Frontal cortex (tissue), 4 donors: Measurements from ENCODE around the gene NEUROD4. TPM values are rescaled to one million over a fixed set of nuclear protein-coding genes. Genes with fewer than 3 reads are reported as not detected.

Experiments
- DNase-seq, 2 donors: peaks; one replicate each; pipeline ENCODE4 v3.0.0; 2012; ENCODE audit warnings: low spot score in 2 of 2
- FAIRE-seq: peaks from 2 replicates; lab custom pipeline; 2012; peaks lifted over from hg19 to GRCh38; lab: Jason Lieb, UNC
- total RNA-seq: library from RNA; depleted of rRNA; stranded (reverse); fragments of >200 nt; gene quantifications from one replicate; pipeline ENCODE4 v1.2.3, GENCODE V29; 2014
- donor health status: control.
- donor health status: control.
- donor health status: control.

NEUROD4 gene
- total RNA-seq, 1 donor from 2014 or later, result 2.9 TPM

GRCh38 chr12:55051197-55051947 is 31.6 kb downstream of the NEUROD4 start:
- DNase-seq (no peak), FAIRE-seq (no peak)

- DNase-seq, result no peak
- FAIRE-seq, result no peak
Observed at GRCh38 chr12:55057481-55057880, 37.7 kb downstream of the NEUROD4 start.

GRCh38 chr12:55058082-55058481 is 38.3 kb downstream of the NEUROD4 start:
- DNase-seq (no peak), FAIRE-seq (no peak)

- FAIRE-seq (no peak), DNase-seq (no peak)
Observed at GRCh38 chr12:55058776-55059175, 39.0 kb downstream of the NEUROD4 start.

DNA sequence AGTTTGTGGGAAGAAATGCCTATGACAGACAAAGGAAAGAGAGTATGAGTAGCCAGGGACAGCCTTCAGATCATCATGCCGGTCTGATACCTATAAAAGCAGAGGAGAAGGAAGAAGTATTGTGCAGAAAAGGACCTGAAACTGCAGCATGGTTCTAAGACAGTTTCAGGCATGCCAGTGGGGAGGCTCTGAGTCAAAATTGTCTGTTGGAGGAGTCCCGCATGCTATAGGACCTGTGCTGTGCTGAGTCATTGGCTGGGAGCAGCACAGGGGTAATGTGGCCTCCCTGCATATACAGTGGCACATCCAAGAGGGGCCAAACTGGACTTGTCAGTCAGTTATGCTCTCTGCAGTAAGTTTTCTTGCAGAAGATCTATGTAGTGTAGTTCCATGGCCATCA is 40.7 kb downstream of the NEUROD4 start:
- no peak for DNase-seq
- FAIRE-seq, result no peak

DNA sequence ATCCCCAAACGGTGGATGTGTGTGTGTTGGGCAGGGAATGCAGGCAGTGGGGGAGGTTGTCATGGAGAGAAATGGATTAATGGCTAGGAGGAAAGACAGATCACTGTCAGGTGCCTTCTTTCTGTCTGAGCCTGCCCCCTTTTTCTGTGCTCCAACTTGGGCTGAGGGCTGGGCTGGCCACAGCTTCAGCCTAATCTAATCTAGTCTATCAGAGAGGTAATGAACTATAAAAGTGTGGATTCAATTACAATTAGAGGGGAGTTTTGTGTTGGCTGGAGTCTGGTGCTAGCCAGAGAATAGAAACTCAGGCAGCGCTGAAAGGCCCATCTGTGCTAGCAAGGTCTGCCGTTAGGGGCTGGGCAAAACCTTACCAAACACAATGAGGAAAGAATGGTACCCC is 41.2 kb downstream of the NEUROD4 start:
- DNase-seq (no peak), FAIRE-seq (no peak)

DNA sequence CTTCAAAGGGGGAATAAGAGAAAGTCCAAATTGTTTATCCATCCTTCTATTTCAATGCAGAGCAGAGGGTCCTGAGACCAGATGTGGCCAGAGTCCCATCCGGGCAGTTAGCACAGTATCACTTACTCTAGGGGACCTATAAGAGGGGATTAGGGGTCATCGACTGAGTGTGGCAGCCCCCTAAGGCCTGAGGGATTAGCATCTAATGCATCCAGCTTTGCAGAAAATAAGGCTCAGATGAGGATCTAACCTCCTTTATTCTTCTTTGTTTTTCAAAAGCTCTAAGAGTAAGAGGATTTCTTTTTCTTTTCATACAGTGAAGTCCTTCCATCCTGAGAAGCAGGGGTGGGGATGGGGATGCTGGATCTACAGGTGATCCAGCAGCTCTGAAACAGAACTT is 43.5 kb downstream of the NEUROD4 start:
- DNase-seq (no peak), FAIRE-seq (no peak)

DNA sequence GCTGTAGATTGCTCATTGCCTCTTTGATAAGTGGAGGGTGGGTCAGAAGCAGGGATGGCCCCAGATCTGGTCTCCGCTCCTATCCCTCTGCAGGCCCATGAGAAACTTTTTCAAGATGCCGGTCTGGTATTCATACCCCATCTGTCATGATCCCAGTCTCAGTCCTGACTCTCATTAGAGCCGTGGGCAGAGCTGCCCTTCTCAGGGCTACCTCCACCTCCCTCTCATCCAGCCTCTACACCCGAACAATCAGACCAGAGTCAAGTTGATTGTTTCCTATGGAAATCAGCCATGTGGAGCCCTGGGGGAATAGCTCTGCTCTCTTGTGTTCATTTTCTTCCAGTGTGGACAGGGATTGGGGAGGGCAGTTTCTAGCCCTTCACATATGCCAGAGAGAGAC is 45.8 kb downstream of the NEUROD4 start:
- no peak for DNase-seq
- FAIRE-seq, result no peak

DNA sequence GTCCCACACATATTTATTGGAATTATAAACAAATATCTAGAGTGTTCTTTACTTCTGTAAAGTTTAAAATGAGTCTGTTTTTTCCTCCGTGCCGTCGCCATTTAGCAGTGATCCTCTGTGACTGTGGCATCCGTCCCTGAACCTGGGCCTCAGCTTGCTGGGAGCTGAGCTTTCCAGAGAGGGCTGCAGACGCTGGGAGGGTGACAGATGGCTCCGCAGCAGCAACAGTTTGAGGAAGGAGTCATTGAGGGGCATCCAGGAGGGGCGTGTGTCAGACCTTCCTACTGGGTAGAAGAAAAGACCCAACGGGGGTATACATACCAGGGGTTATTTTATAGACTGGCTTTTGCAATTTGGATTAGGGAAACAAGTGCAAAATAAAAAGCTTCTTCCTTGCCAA is 47.9 kb downstream of the NEUROD4 start:
- FAIRE-seq (no peak), DNase-seq (no peak)

DNA sequence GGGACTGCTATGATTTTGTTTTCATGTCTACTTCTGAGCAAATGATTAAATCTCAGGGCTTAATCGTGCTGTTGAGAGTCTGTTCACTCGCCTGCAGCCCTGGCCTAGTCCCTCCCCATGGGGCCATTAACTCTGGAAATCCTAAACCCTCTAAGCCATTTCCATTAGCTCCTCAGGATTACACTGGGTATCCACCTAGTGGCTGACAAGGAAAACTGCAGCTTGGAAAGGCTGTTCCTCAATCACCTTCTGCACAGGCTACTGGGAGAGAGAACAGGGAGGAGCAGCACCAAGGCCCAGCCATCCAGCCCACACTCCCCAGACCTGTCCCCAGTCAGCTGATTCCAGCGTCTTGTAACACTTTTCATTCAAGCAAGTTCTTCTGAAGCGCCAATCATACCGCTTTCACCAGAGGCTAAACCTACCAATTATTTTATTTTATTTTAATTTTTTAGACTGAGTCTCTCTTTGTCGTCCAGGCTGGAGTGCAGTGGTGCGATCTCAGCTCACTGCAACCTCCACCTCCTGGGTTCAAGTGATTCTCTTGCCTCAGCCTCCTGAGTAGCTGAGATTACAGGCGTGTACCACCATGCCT is 48.7 kb downstream of the NEUROD4 start:
- DNase-seq (peak in 1 of 2 donors; percentile 23), FAIRE-seq (no peak)

GRCh38 chr12:55072083-55072482 is 52.3 kb downstream of the NEUROD4 start:
- FAIRE-seq, result no peak

DNA sequence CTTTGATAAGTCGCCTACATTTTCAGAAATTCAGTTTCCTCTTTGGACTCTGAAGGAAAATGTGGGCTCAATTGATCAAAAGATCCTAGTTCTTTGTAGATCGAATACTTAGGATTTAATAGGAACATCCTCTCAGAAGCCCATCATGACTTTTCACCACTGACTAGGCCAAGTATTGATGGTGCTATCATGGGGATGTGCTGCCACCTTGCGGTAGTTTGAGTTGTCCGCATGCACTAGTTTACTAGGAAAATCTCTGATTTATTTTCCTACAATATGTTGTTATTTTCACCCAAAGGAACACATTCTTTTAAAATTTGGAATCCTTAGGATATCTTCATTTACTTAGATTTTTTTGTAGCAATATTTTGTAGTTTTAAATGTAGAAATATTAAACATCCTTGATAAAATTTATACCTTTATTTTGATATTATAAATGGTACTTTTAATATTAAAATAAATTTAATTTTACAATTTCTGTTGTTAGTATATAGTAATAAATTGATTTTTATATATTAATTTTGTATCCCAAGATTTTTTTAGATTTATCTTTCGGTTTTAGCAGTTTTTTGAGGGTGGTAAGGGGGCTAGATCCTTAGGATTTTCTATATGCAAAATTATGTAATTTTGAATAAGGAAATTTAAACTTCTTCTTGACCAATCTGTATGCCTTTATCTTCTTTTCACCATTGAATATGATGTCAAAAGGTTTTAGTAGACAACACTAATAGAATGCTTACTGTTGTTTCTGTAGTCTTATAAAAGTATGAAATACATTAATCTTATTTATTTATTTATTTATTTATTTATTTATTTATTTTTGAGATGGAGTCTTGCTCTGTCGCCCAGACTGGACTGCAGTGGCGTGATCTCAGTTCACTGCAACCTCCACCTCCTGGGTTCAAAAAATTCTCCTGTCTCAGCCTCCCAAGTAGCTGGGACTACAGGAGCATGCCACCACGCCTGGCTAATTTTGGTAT is 53.6 kb downstream of the NEUROD4 start:
- DNase-seq, result peak; percentile 16 to 43
- peak; percentile 92 for FAIRE-seq

More at GRCh38 chr12:55072083-55072482, 52.3 kb downstream of the NEUROD4 start:
- DNase-seq, result no peak

DNA sequence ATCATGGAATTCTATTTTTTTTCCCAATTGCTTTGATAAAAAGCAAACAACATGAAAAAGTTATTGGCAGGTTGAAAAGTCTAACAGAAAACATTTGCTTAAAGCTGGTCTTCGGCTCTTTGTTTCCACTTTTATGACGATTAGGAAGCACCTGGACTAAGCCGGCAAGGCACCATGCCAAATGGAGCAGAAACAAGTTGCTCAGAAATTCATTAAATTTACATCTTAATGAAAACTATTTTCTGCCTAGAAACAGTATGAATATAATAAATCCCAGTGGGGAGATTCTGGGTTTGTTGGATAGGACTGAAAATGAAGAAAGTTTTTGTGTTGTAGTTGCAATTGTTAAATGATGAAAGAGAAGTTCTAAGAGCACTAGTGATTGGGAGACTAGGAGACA is 55.0 kb downstream of the NEUROD4 start:
- no peak for DNase-seq
- no peak for FAIRE-seq

Other genes starting within 250 kb of the NEUROD4 start
- not detected for gene MUCL1, start 165.5 kb upstream of the NEUROD4 start, total RNA-seq
- not detected for gene TESPA1, start 35.2 kb upstream of the NEUROD4 start, total RNA-seq
- gene OR9K2, start 106.4 kb downstream of the NEUROD4 start, total RNA-seq, result not detected
- gene OR10A7, start 201.1 kb downstream of the NEUROD4 start, total RNA-seq, result not detected
- gene OR6C74, start 224.6 kb downstream of the NEUROD4 start, total RNA-seq, result not detected